HG03139 (cell line): ENCODE data around the gene PRTFDC1.
"Not testable (repeated sequence)": the region's sequence is repeated elsewhere in the genome, so short reads cannot be mapped to it uniquely, and the experiment has no call there.

Source experiments
- ATAC-seq: cut with Tn5 transposase; IDR thresholded peaks from one replicate; pipeline ENCODE4 v1.9.1; 2021; ENCODE audit not compliant: unreplicated experiment

PRTFDC1 gene, protein sequence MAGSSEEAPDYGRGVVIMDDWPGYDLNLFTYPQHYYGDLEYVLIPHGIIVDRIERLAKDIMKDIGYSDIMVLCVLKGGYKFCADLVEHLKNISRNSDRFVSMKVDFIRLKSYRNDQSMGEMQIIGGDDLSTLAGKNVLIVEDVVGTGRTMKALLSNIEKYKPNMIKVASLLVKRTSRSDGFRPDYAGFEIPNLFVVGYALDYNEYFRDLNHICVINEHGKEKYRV

GRCh38 chr10:24952143-24952706 is at the start of gene PRTFDC1:
PRTFDC1 (minus strand) TSS chr10:24952606; CDS start chr10:24952575, 31 bp downstream.
- ATAC-seq: peak; percentile 37

GRCh38 chr10:24998044-24998443 is 45.6 kb upstream of the PRTFDC1 start:
- no peak for ATAC-seq

DNA sequence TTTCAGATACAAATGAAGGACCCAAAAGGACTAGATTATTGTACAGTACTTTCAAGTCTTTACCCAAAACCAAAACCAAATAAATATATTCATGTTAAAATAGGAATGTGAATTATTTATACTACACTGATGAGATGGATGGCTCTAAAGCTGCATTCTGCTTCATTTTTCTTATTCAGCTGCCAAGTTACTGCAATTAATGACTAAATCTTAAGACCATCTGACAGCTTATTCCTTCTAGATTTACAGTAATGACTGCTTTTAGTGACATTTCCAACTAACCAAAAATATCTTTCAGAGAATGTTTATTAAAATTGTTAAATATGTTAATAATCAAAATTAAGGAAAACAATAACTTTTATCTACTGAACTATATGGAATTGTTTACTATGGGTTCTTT is 42.7 kb upstream of the PRTFDC1 start:
- ATAC-seq: no peak

- no peak for ATAC-seq
Observed at GRCh38 chr10:24993237-24993958, 41.0 kb upstream of the PRTFDC1 start.

DNA sequence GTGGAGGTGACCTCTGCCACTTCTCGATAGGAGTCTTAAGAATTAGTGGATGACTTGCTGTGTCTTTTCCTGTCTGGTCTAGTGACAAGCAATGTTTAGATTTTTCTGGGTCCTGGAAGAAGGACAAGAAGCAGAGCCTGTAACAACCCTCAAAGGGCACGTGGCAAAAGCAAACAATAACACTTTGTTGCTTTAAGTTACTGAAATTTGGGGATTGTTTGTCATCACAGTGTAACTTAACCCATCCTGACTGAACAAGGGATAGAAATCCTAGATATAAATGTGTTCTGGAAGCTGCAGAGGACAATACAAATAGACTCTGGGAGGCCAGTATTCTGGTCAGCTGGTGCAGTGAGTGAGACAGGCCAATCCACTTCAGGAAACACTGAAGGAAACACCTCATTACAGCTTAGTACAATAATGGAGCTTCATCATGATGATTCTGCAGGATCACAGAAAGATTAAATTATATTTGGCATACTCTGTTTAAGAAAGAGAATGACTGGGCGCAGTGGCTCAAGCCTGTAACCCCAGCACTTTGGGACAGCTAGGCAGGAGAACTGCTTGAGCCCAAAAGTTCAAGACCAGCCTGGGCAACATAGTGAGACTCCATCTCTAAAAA is 40.2 kb upstream of the PRTFDC1 start:
- ATAC-seq: no peak

DNA sequence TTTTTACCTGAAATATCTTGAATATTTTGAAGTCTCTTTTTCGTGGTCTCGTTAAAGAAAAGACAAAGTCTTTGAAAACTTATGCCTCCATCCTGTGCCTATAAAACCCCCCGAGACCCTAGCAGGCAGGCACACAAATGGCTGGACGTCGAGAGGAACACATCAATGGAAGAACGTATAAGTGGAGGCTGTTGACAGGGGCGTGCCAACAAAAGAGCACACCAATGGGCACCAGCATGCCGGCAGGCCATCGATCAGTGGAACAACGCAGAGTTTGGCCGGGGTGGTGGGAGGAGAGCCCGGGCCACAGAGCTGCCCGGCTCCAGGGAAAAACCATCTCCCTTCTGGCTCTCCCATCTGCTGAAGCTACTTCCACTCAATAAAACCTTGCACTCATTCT is 38.9 kb upstream of the PRTFDC1 start:
- no peak for ATAC-seq

GRCh38 chr10:24989867-24990266 is 37.5 kb upstream of the PRTFDC1 start:
- no peak for ATAC-seq

DNA sequence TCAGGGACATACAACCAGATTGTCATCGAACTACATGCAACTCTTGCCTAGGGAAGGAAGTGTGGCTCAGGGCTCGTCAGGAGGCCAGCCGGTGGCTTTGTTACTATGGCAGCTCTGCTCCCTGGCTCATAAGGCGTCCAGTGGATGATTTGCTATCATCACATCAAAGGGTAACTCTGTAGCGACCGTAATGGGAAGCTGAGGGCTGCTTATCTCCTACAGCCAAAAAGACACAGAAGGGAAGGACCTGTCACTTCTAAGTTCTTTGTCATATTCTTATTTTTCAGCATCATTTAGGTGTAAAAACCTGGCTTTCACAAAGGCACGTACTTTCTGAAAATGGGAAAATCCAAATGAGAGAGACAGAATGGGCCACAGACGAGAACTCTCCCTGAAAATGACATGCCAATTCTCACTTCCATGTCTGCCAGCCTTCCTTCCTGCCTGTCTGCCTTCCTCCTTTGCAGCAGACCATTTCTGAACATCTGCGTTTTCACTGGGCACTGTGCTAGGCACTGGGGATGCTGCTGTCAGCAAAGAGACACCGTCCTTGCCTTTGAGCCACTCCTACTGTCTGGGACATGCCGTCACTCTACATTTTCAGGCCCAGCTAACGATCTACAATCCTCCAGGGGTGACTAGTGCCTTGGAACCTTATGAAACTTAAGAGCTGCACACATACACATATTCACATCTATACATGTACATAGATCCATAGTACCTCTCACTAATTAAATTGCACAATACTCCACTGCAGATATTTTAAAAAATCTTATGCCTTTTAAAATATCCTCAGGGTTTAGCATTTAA is 36.6 kb upstream of the PRTFDC1 start:
- ATAC-seq: no peak

GRCh38 chr10:24984906-24985305 is 32.5 kb upstream of the PRTFDC1 start:
- no peak for ATAC-seq

DNA sequence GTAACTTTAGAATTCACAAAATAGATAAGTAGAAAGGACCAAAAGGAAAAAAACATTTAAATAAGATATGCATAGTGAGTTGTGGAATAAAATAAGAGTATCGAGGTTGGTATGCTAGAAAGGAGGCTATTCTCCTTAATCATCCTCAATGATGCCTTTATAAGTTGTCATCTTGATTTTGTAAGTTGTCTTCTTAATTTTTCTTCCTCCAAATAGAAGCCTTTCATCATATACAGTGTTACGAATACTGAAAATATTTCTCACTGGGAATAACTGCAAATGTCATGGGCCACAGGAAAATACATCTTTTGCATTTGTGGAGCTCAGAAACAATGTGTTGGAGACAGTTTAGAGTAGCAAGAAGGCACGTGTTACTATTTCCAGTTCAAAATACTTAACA is 31.5 kb upstream of the PRTFDC1 start:
- ATAC-seq: no peak

DNA sequence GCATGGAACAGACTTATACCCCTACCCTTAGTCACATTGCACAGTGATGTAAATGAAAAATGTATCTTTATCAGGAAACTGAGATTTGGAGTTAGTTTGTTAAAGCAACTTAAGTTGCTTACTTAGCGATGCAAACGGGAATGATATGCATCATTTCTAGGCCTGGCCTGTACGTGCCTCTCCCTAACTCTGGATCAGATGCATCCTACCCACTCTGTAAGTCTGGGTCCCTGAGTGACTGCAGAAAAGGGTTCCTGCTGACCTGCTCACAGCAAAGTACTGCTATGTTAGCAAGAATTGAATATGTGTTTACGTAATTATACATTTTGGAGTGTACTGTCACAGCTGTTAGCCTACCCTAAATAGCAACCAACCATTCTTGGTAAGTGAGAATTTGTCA is 30.7 kb upstream of the PRTFDC1 start:
- no peak for ATAC-seq

GRCh38 chr10:24982319-24983112 is 30.1 kb upstream of the PRTFDC1 start:
- no peak for ATAC-seq

DNA sequence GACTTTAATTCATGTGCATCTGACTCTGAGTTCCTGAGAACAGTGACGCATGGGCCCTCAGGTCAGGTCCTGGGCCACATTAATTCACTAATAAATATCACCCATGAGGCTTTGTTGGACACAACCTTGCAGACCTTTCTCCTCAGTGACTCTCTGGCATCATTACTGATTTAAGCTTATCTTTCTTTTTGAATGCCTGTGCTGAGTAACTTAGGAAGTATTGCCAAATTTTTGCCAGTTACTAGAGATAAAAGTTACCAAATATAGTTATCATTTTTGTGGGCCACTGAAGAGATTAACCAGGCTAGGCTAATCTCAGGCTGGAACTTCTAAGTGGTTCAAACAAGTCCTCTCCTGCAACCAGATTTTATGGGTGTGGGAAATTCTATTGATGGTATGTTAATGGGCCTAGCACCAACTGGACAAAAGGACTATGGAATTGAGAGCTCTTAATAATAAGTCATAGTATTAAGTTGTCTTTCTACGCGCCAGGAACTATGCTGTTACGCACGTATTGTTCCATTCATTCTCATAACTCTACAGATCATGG is 28.8 kb upstream of the PRTFDC1 start:
- ATAC-seq: no peak

- ATAC-seq: no peak
Observed at GRCh38 chr10:24979685-24980084, 27.3 kb upstream of the PRTFDC1 start.

DNA sequence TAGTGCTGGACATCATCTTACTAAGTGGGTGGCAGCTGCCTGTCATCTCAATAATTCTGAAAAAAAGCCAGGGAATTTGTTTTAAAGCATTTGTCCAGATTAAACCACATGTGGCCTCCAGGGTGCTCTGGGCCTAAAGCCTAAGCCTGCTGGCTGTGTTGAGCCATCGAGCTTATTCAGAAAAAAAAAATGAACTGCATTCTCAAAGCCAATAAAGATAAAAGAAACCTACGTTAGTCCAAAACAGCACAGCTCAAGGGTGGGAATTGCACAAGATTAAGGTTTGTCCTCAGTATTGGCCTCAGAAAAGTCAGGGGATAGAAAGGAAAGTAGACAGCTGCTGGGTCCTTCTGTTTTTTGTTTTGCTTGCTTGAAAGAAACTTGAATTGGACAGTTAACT is 22.6 kb upstream of the PRTFDC1 start:
- no peak for ATAC-seq

DNA sequence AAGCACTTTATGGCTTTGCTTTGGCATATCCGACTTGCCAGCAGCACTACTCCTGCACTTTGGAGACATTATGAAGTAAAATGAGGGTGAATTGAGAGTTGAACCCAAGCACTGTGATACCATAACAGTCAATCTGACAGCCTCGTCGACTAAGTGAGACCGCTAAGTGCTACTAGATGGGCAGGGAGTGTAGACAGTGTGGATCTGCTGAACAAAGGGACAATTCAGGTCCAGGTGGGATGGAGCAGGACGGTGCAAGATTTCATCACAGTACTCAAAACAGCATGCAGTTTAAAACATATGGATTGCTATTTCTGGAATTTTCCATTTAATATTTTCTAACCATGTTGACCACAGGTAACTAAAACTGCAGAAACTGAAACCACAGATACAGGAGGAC is 20.8 kb upstream of the PRTFDC1 start:
- no peak for ATAC-seq

DNA sequence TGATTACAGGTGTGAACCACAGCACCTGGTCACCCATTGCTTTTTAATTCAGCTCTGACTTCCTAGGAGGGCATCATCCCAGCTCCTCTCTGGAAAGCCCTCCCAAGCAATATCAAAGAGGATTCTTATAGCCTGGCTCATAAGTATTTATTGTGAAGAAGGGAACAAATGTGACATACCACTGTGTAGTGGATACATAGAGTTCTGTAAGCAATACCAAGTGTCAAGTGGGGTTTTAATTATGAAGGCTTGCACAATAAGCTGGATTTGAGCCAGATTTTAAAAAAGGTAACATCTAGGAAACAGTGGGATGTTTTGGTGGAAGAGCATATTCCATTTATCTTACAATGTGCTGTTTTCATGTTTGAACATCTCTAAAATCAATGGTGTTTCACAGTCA is 19.0 kb upstream of the PRTFDC1 start:
- no peak for ATAC-seq

- ATAC-seq: no peak
Observed at GRCh38 chr10:24969841-24970281, 17.5 kb upstream of the PRTFDC1 start.

- not testable (repeated sequence) for ATAC-seq
Observed at GRCh38 chr10:24968951-24969350, 16.5 kb upstream of the PRTFDC1 start.

DNA sequence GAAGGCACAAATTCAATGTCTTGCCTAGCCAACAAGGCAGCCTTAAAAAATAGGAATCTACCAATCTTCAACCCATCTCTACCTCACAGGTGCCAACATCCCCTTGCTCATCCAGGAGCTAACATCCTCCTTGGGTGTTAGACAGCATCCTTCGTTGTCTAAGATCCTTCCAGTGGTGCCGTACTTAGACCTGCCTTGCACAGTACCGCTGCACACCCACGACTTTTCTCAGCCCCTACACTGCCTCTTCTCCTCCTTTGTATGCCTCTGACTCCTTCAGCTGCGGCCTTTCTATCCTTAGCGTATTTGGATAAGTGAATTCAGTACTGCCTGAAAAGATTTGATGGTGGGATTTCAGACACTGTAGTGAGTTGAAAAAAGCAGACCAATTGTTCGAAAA is 15.9 kb upstream of the PRTFDC1 start:
- no peak for ATAC-seq
